Measurements from ENCODE around the gene PSME2. TPM values are rescaled to one million over a fixed set of nuclear protein-coding genes. Genes with fewer than 3 reads are reported as not detected.
A peak's percentile ranks its signal among the peaks of the same experiment; 100 is the strongest.
"Not testable (repeated sequence)": the region's sequence is repeated elsewhere in the genome, so short reads cannot be mapped to it uniquely, and the experiment has no call there.

The PSME2 gene
- total RNA-seq, 1 experiment from 2014 or later = 111 TPM

DNA sequence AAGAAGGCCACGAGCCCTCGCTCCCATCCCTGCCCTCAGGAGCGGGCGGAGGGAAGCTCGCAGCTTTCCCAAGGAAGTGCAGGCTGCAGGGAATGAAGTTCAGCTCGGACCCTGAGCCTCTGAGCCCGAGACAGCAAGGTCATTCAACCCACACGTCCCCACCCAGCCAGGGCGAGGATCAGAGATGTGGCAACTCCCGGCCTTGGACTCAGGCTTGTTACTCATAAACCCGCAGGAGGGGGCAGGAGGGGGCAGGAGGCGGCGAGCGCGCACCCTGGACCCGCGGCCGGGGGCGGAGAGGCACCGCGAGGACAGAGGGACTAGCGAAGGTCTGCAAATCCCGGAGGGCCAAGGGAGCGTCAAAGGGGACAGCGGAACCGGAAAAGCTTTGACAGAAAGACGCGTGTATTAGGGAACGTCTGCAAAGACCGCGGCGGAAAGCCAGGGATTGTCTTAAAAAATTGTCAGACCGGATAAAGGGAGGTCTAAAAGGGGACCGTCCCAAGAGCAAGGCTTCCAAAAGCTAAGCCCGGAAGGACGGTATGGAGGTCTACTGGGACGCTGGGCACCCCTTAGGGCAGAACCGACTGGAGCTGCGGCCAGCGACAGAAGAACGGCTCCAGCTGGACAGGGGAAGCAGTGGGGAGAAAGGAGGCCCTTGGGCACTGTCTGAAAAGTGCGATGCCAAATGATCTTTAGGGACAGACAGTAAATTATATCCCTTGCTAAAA, 32.4 kb downstream of the PSME2 start:
- Histone ChIP-seq H3K27me3 (no peaks in the 10 kb centered on the region), H3K9me3 (no peaks in the 10 kb centered on the region), H3K4me3 (peak overlapping the region; percentile 63), H3K36me3 (no peaks in the 10 kb centered on the region)
- peak; percentile 93 for DNase-seq

GRCh38 chr14:24113379-24113800, 33.0 kb downstream of the PSME2 start:
- Histone ChIP-seq H3K9me3 (no peaks in the 10 kb centered on the region), H3K4me3 (peak overlapping the region; percentile 63), H3K36me3 (no peaks in the 10 kb centered on the region), H3K27me3 (no peaks in the 10 kb centered on the region)
- no peak for DNase-seq

GRCh38 chr14:24110523-24110922, 35.9 kb downstream of the PSME2 start:
- DNase-seq = no peak
- no peaks in the 10 kb centered on the region for H3K36me3 ChIP-seq
- no peaks in the 10 kb centered on the region for H3K27me3 ChIP-seq
- H3K4me3 ChIP-seq = no peak overlapping the region
- no peaks in the 10 kb centered on the region for H3K9me3 ChIP-seq

- no peaks in the 10 kb centered on the region for H3K36me3 ChIP-seq
- no peak for DNase-seq
- no peaks in the 10 kb centered on the region for H3K27me3 ChIP-seq
- H3K4me3 ChIP-seq = no peak overlapping the region
- H3K9me3 ChIP-seq = no peaks in the 10 kb centered on the region
Measured at GRCh38 chr14:24110060-24110459, 36.4 kb downstream of the PSME2 start.

DNA sequence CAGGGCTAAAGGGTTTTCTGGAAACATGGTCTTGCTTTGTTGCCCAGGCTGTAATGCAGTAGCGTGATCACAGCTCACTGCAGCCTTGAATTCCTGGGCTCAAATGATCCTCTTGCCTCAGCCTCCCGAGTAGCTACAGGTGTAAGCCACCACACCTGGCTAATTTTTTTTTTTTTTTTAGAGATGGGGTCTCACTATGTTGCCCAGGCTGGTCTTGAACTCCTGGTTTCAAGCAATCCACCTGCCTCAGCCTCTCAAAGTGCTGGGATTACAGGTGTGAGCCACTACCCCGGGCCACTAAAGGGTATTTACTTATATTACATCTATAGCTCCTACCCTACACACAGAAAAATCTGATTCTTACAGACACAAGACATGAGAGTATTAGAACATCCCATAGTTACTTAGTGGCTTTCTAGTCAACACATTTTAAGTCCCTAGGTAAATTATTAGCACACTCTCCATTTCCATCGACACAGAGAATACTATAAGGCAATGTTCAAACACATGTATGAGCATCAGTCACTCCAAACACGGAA, 38.0 kb downstream of the PSME2 start:
- H3K36me3 ChIP-seq = no peaks in the 10 kb centered on the region
- no peaks in the 10 kb centered on the region for H3K27me3 ChIP-seq
- H3K9me3 ChIP-seq = no peaks in the 10 kb centered on the region
- no peak for DNase-seq
- H3K4me3 ChIP-seq = no peak overlapping the region

GRCh38 chr14:24106672-24107271, 39.6 kb downstream of the PSME2 start:
- H3K27me3 ChIP-seq = no peaks in the 10 kb centered on the region
- H3K36me3 ChIP-seq = no peaks in the 10 kb centered on the region; the same call in 1 of the 2 replicates
- no peaks in the 10 kb centered on the region for H3K9me3 ChIP-seq
- no peak overlapping the region for H3K4me3 ChIP-seq
- no peak for DNase-seq

DNA sequence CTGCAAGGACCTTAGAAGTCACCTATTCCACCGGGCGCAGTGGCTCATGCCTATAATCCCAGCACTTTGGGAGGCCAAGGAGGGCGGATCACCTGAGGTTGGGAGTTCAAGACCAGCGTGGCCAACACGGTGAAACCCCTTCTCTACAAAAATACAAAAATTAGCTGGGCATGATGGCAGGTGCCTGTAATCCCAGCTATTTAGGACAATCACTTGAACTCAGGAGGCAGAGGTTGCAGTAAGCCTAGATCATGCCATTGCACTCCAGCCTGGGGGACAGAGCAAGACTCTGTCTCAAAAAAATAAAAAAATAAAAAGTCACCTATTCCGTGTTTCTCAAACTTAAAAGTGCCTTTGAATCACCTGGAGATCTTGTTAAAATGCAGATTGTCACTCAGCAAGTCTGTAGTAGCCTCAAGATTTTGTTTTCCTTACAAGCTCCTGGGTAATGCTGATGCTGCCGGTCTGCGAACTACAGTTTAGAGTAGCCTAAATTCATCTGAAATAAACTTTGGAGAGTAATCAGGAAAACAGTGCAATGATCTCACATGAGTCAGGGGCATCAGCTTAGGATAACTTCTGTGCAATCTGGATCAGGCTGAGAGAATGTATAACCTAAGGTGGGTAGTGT, 40.7 kb downstream of the PSME2 start:
- not testable (repeated sequence) for H3K9me3 ChIP-seq, DNase-seq, H3K36me3 ChIP-seq, H3K27me3 ChIP-seq, H3K4me3 ChIP-seq

GRCh38 chr14:24103451-24103850, 43.0 kb downstream of the PSME2 start:
- no peak for DNase-seq
- H3K9me3 ChIP-seq = no peaks in the 10 kb centered on the region

GRCh38 chr14:24102357-24103048, 43.9 kb downstream of the PSME2 start:
- no peaks in the 10 kb centered on the region for H3K9me3 ChIP-seq
- H3K36me3 ChIP-seq = no peaks in the 10 kb centered on the region; the same call in 1 of the 2 replicates
- H3K4me3 ChIP-seq = no peak overlapping the region
- H3K27me3 ChIP-seq = no peaks in the 10 kb centered on the region
- no peak for DNase-seq

More at GRCh38 chr14:24103451-24103850, 43.0 kb downstream of the PSME2 start:
- Histone ChIP-seq H3K36me3 (no peaks in the 10 kb centered on the region; the same call in 1 of the 2 replicates), H3K4me3 (no peak overlapping the region), H3K27me3 (no peaks in the 10 kb centered on the region)

DNA sequence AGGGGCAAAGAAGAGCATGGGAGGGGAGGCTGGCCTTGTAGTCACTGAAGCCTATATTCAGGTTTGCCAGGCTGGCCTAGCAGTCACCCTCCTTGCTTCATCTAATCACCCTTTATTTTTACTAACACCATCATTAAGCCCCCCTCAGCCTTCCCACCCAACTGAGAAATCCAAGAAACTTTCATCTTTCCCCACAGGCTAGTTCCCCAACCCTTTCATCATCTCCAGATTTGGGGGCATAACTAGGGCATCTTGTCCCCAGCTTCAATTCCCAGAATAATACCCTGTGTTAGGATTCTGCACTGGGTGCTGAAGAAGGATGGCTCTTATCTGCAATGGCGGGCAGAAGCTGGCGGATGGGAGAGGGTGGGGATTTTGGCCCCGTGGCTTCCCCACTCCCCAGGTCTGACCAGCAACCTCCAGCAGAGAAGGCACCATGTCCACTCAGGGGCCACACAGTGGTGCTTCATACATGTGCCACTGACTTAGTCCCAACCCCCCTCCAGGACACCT, 45.4 kb downstream of the PSME2 start:
- H3K4me3 ChIP-seq = no peak overlapping the region
- H3K27me3 ChIP-seq = no peaks in the 10 kb centered on the region
- DNase-seq = no peak
- H3K36me3 ChIP-seq = no peaks in the 10 kb centered on the region; the same call in 1 of the 2 replicates
- H3K9me3 ChIP-seq = no peaks in the 10 kb centered on the region

DNA sequence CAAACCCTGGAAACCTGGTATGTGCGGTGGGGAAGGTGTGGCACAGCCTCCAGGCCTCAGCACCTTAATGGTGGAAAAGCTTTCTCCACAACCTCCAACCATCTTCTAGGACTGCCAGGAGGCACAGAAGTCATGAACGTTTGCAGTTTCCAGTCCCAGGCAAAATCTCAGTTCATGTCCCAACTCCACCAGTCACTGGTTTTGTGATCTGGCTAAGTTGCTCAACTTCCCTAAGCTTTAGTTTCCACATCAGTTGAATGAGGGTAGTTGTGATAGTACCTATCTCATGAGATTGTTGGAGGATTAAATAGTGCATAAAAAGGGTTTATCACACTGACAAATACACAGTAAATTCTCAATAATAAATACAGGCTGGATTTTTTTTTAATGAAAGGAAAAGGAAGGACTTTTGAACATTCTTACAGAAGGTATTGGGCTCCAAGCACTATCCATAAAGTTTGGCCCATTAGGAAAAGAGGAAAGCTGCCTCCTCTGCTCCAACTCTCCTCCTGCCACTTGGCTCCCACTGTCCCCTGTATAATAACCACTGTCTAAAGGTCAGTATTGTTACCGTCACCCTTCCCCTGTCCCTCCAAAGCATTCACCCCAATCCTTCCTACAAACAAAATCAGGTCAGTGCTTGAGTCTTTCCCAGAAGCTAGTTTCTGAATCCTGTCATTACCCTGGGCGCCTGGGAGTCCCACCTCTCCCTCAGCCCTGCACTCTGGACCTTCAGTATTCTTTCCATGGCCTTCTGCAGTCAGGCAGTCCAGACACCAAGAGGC, 46.0 kb downstream of the PSME2 start:
- Histone ChIP-seq H3K9me3 (no peaks in the 10 kb centered on the region), H3K36me3 (no peaks in the 10 kb centered on the region; the same call in 1 of the 2 replicates), H3K27me3 (no peaks in the 10 kb centered on the region), H3K4me3 (no peak overlapping the region)
- DNase-seq = no peak

DNA sequence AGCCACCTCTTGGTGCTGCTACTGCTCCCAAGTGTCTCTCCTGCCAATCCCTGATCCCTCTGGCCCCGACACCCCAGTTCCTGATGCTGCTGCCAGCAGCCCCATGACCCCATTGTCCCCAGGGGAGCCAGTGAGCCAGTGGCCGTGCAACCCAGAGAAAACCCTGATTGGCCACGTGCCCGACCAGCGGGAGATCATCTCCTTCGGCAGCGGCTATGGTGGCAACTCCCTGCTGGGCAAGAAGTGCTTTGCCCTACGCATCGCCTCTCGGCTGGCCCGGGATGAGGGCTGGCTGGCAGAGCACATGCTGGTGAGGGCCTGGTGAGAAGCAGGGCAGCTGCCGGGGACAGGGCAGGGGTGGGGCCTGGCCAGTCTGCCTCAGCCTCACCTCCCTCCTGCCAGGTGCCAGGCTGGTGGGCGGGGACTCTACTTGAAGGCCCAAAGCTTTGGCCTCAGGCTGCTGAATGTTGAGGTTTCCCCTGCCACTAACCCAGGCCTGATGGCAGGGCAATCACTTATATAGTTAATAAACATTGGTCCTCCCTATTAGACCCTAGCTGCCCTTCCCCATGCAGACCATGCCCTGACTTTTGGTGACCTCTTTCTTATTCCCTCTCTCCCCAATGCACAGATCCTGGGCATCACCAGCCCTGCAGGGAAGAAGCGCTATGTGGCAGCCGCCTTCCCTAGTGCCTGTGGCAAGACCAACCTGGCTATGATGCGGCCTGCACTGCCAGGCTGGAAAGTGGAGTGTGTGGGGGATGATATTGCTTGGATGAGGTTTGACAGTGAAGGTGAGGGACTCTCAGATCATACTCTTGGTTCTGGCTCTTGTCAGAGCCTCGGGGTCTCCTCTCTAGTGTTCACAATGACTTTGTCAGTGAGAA, 47.2 kb downstream of the PSME2 start:
- H3K36me3 ChIP-seq = no peaks in the 10 kb centered on the region; the same call in 1 of the 2 replicates
- H3K9me3 ChIP-seq = no peaks in the 10 kb centered on the region
- DNase-seq = no peak
- H3K4me3 ChIP-seq = no peak overlapping the region
- no peaks in the 10 kb centered on the region for H3K27me3 ChIP-seq

- Histone ChIP-seq H3K36me3 (no peaks in the 10 kb centered on the region; the same call in 1 of the 2 replicates), H3K9me3 (no peaks in the 10 kb centered on the region), H3K4me3 (no peak overlapping the region), H3K27me3 (no peaks in the 10 kb centered on the region)
- no peak for DNase-seq
Measured at GRCh38 chr14:24098229-24098926, 48.0 kb downstream of the PSME2 start.

GRCh38 chr14:24096545-24097181, 49.7 kb downstream of the PSME2 start:
- Histone ChIP-seq H3K4me3 (no peak overlapping the region), H3K36me3 (no peaks in the 10 kb centered on the region; the same call in 1 of the 2 replicates), H3K27me3 (no peaks in the 10 kb centered on the region), H3K9me3 (no peaks in the 10 kb centered on the region)
- no peak for DNase-seq
